Lung (tissue), 12 donors: Measurements from ENCODE around the gene LTBP1. TPM values are rescaled to one million over a fixed set of nuclear protein-coding genes. Genes with fewer than 3 reads are reported as not detected.

ENCODE experiments used
- ATAC-seq: fragments of 200-7000 bp; cut with Tn5 transposase; one replicate; pipeline ENCODE4 v1.9.1; 2020; ENCODE audit warnings: moderate number of reproducible peaks; ENCODE audit not compliant: insufficient read depth, low FRiP score
- DNase-seq, 3 donors: peaks; one replicate each; pipeline ENCODE4 v3.0.0-alpha.2; 2013 to 2017
- H3K27ac ChIP-seq, 2 donors: one replicate each; pipeline ENCODE4 v1.5.1; 2013; ENCODE audit warnings: mild to moderate bottlenecking in 2 of 2, moderate library complexity in 2 of 2, control low read depth in 1 of 2, inconsistent platforms in 1 of 2, low read depth in 1 of 2, low read length in 1 of 2
- H3K27me3 ChIP-seq, 3 donors: one replicate each; pipeline ENCODE4 v1.5.1; 2013; ENCODE audit warnings: low read length in 2 of 3; ENCODE audit not compliant: control insufficient read depth in 3 of 3, insufficient read depth in 3 of 3
- H3K36me3 ChIP-seq, 4 donors: one replicate each; pipeline ENCODE4 v1.5.1; 2013; ENCODE audit warnings: low read length in 4 of 4, mild to moderate bottlenecking in 1 of 4, moderate library complexity in 1 of 4; ENCODE audit not compliant: control insufficient read depth in 4 of 4, insufficient read depth in 4 of 4
- H3K4me1 ChIP-seq, 5 donors: one replicate each; pipeline ENCODE4 v1.5.1; 2013; ENCODE audit warnings: low read length in 5 of 5, mild to moderate bottlenecking in 2 of 5, moderate library complexity in 1 of 5; ENCODE audit not compliant: control insufficient read depth in 5 of 5, insufficient read depth in 5 of 5
- H3K4me3 ChIP-seq: one replicate; pipeline ENCODE4 v1.5.1; 2013; ENCODE audit warnings: mild to moderate bottlenecking, control low read depth, moderate library complexity
- H3K9ac ChIP-seq, 2 donors: one replicate each; pipeline ENCODE4 v1.5.1; 2013; ENCODE audit warnings: low read length in 2 of 2, control low read depth in 1 of 2; ENCODE audit not compliant: insufficient read depth in 1 of 2
- H3K9me3 ChIP-seq, 4 donors: one replicate each; pipeline ENCODE4 v1.5.1; 2013; ENCODE audit warnings: low read length in 3 of 4, mild to moderate bottlenecking in 1 of 4, moderate library complexity in 1 of 4; ENCODE audit not compliant: control insufficient read depth in 4 of 4, insufficient read depth in 3 of 4
- WGBS, 2 donors: extraction: QIAGEN DNeasy Blood & Tissue Kit; methylation state at CpG; one replicate each; pipeline ENCODE4 v1.1.7; 2013; 5-methylcytosine and 5-hydroxymethylcytosine counted together
- polyA plus RNA-seq, 2 donors: library from polyadenylated mRNA; stranded (reverse); fragments of 200-250 nt; gene quantifications; one replicate each; pipeline ENCODE4 v1.2.1, GENCODE V29; 2013
- total RNA-seq, 2 donors: library from RNA; depleted of rRNA in 1 of 2; stranded (reverse); fragments of >200 nt in 1 of 2; gene quantifications; one replicate each; pipeline ENCODE4 v1.2.1, GENCODE V29; 2014 to 2021
- TF ChIP-seq, protein P1 (sequence below): IDR thresholded peaks from 2 replicates; pipeline ENCODE4 v1.5.1; 2012; ENCODE audit warnings: mild to moderate bottlenecking; ENCODE audit errors: control extremely low read depth, extremely low read depth
- donor health status: control.
- donor health status: control.
- donor health status: Bipolar disorder and iron deficiency.
- donor health status: healthy.
- donor health status: DM: yes; HTN: yes; CAD: no.

LTBP1 gene
- total and polyA plus RNA-seq, 4 donors: 8.8 to 57.4 (median 28.6) TPM

DNA sequence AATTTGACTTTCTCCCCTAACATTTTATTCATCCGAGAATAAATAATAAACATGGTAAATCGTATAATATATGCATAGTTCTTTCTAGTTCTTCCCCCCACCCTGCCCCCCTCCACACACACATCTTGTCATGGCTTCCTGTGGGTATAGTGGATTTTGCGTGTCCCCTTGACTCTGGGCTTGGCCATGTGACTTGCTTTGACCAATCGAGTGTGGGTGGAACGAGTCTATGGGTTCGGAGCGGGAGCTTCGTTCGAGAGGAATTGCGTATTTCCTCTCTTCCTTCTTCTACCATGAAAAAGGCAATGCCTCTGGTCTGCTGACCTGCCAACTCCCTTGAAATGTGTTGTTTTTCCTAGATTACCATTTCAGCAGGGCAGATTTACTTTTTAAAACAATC is 175.2 kb downstream of the LTBP1 start:
- WGBS, 2 donors: 96 to 97% methylated on average over 10 of the region's 10 CpGs
- TF ChIP-seq, protein P1, sequence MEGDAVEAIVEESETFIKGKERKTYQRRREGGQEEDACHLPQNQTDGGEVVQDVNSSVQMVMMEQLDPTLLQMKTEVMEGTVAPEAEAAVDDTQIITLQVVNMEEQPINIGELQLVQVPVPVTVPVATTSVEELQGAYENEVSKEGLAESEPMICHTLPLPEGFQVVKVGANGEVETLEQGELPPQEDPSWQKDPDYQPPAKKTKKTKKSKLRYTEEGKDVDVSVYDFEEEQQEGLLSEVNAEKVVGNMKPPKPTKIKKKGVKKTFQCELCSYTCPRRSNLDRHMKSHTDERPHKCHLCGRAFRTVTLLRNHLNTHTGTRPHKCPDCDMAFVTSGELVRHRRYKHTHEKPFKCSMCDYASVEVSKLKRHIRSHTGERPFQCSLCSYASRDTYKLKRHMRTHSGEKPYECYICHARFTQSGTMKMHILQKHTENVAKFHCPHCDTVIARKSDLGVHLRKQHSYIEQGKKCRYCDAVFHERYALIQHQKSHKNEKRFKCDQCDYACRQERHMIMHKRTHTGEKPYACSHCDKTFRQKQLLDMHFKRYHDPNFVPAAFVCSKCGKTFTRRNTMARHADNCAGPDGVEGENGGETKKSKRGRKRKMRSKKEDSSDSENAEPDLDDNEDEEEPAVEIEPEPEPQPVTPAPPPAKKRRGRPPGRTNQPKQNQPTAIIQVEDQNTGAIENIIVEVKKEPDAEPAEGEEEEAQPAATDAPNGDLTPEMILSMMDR: no peak

GRCh38 chr2:33122726-33123125 is 176.0 kb downstream of the LTBP1 start:
- TF ChIP-seq, protein P1: no peak
- Histone ChIP-seq H3K27ac (no peak overlapping the region), H3K27me3 (no peaks in the 10 kb centered on the region), H3K9me3 (no peaks in the 10 kb centered on the region), H3K4me3 (no peak overlapping the region), H3K36me3 (no peaks in the 10 kb centered on the region), H3K4me1 (peaks cover 0 to 7% (median 0%) of the 10 kb centered on the region in 5 donors), H3K9ac (no peak overlapping the region)
- no peak for ATAC-seq
- WGBS, 2 donors: 93 to 94% methylated on average over 3 of the region's 3 CpGs
- DNase-seq: no peak

More for the DNA sequence above, 175.2 kb downstream of the LTBP1 start:
- DNase-seq (no peak), ATAC-seq (no peak)
- H3K36me3 ChIP-seq: no peaks in the 10 kb centered on the region
- no peaks in the 10 kb centered on the region for H3K27me3 ChIP-seq
- no peak overlapping the region for H3K27ac ChIP-seq
- H3K4me1 ChIP-seq: peaks cover 0 to 4% (median 0%) of the 10 kb centered on the region in 5 donors
- H3K4me3 ChIP-seq: no peak overlapping the region
- H3K9me3 ChIP-seq: no peaks in the 10 kb centered on the region
- H3K9ac ChIP-seq: no peak overlapping the region

GRCh38 chr2:33123216-33123615 is 176.5 kb downstream of the LTBP1 start:
- TF ChIP-seq, protein P1: no peak
- no peaks in the 10 kb centered on the region for H3K36me3 ChIP-seq
- H3K9me3 ChIP-seq: no peaks in the 10 kb centered on the region
- H3K27me3 ChIP-seq: no peaks in the 10 kb centered on the region
- no peak overlapping the region for H3K9ac ChIP-seq
- no peak overlapping the region for H3K27ac ChIP-seq
- peaks cover 0 to 7% (median 0%) of the 10 kb centered on the region in 5 donors for H3K4me1 ChIP-seq
- H3K4me3 ChIP-seq: no peak overlapping the region
- ATAC-seq (no peak), DNase-seq (no peak)

DNA sequence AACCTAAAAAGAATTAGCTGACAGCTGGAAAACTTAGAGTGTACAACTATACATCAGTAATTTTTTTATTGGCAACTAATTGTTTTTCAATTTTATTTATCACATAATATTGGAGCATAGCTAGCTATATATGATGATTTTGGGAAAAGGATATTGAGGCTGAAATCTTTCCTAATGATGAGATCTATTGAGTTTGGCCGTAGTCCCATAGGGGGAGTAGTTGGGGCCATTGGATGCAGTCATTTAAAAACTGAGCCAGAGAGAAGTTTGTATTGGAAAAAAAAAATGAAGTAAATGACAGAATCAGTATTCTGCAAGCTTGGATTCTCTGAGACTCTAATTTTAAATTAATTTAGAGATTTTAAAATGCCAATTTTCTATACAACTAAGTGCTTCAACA is 179.8 kb downstream of the LTBP1 start:
- DNase-seq (no peak), ATAC-seq (no peak)
- no peak overlapping the region for H3K4me3 ChIP-seq
- peaks cover 0 to 7% (median 0%) of the 10 kb centered on the region in 5 donors for H3K4me1 ChIP-seq
- H3K9me3 ChIP-seq: no peaks in the 10 kb centered on the region
- H3K27ac ChIP-seq: no peak overlapping the region
- TF ChIP-seq, protein P1: no peak
- H3K36me3 ChIP-seq: no peaks in the 10 kb centered on the region
- whole genome bisulfite sequencing, 2 donors: 95 to 100% methylated on average over 1 of the region's 1 CpG
- no peak overlapping the region for H3K9ac ChIP-seq
- H3K27me3 ChIP-seq: no peaks in the 10 kb centered on the region
